Brain pericyte (primary cell): Measurements from ENCODE around the gene HTR4.
"Not testable (repeated sequence)": the region's sequence is repeated elsewhere in the genome, so short reads cannot be mapped to it uniquely, and the experiment has no call there.

Source experiments
- DNase-seq: peaks from one replicate; pipeline ENCODE4 v3.0.0-alpha.2; 2012; ENCODE audit warnings: low read depth, low spot score

HTR4 gene

GRCh38 chr5:148535190-148535589, 119.1 kb downstream of the HTR4 start:
- DNase-seq, result no peak

- DNase-seq, result no peak
Measured at GRCh38 chr5:148532969-148533670, 121.2 kb downstream of the HTR4 start.

- not testable (repeated sequence) for DNase-seq
Measured at GRCh38 chr5:148529450-148529849, 124.9 kb downstream of the HTR4 start.

GRCh38 chr5:148524721-148525120, 129.6 kb downstream of the HTR4 start:
- no peak for DNase-seq

GRCh38 chr5:148523139-148523538, 131.2 kb downstream of the HTR4 start:
- DNase-seq, result no peak

GRCh38 chr5:148515460-148515859, 138.9 kb downstream of the HTR4 start:
- DNase-seq, result no peak

GRCh38 chr5:148514344-148514743, 140.0 kb downstream of the HTR4 start:
- DNase-seq, result no peak

- DNase-seq, result no peak
Measured at GRCh38 chr5:148512498-148512897, 141.8 kb downstream of the HTR4 start.

GRCh38 chr5:148511810-148512347, 142.4 kb downstream of the HTR4 start:
- DNase-seq, result no peak

GRCh38 chr5:148509893-148510292, 144.4 kb downstream of the HTR4 start:
- DNase-seq, result no peak

GRCh38 chr5:148507648-148508047, 146.7 kb downstream of the HTR4 start:
- DNase-seq, result no peak

- DNase-seq, result no peak
Measured at GRCh38 chr5:148499452-148499851, 154.9 kb downstream of the HTR4 start.

- no peak for DNase-seq
Measured at GRCh38 chr5:148497757-148498156, 156.6 kb downstream of the HTR4 start.

GRCh38 chr5:148492351-148492750, 162.0 kb downstream of the HTR4 start:
- DNase-seq, result no peak

- no peak for DNase-seq
Measured at GRCh38 chr5:148491793-148492184, 162.5 kb downstream of the HTR4 start.

- no peak for DNase-seq
Measured at GRCh38 chr5:148491015-148491792, 163.1 kb downstream of the HTR4 start.

GRCh38 chr5:148488757-148489156, 165.6 kb downstream of the HTR4 start:
- DNase-seq, result no peak

GRCh38 chr5:148486456-148486855, 167.9 kb downstream of the HTR4 start:
- DNase-seq, result no peak

GRCh38 chr5:148484651-148485050, 169.7 kb downstream of the HTR4 start:
- no peak for DNase-seq

- DNase-seq, result no peak
Measured at GRCh38 chr5:148483750-148484149, 170.6 kb downstream of the HTR4 start.

GRCh38 chr5:148482697-148483462, 171.4 kb downstream of the HTR4 start:
- no peak for DNase-seq

GRCh38 chr5:148482196-148482595, 172.1 kb downstream of the HTR4 start:
- no peak for DNase-seq
